ENCODE data around the gene MCTP1.

- peak in 2 of 3 experiments; percentile 20 to 43; a peak in 1 of 6 replicates for TF ChIP-seq CTCF (IDR thresholded peaks at IDR 0.05 in 2 of 3, conservative IDR thresholded peaks at IDR 0.05 in 1 of 3; ENCODE audit: borderline replicate concordance in 1 of 3, insufficient read depth in 1 of 3, low read depth in 2 of 3, low read length in 2 of 3)
- TF ChIP-seq RAD21 (IDR thresholded peaks at IDR 0.05; ENCODE audit: low read depth), result peak; percentile 47
- TF ChIP-seq ZFX (IDR thresholded peaks at IDR 0.05), result no peak
- no peak for TF ChIP-seq ATF3 (IDR thresholded peaks at IDR 0.05)
- TF ChIP-seq POLR2AphosphoS5 (IDR thresholded peaks at IDR 0.05; ENCODE audit: low read depth, low read length), result no peak
These were observed 500.1 kb downstream of the MCTP1 start for GRCh38 chr5:94784536-94785505.

Data from HCT116 (cell line).